ENCODE results near the gene CDH12. TPM values are rescaled to one million over a fixed set of nuclear protein-coding genes. Genes with fewer than 3 reads are reported as not detected.
"Not testable (repeated sequence)": the region's sequence is repeated elsewhere in the genome, so short reads cannot be mapped to it uniquely, and the experiment has no call there.

Gene CDH12
- total and polyA plus RNA-seq, 7 donors = 0.04 TPM; not detected in 6

DNA sequence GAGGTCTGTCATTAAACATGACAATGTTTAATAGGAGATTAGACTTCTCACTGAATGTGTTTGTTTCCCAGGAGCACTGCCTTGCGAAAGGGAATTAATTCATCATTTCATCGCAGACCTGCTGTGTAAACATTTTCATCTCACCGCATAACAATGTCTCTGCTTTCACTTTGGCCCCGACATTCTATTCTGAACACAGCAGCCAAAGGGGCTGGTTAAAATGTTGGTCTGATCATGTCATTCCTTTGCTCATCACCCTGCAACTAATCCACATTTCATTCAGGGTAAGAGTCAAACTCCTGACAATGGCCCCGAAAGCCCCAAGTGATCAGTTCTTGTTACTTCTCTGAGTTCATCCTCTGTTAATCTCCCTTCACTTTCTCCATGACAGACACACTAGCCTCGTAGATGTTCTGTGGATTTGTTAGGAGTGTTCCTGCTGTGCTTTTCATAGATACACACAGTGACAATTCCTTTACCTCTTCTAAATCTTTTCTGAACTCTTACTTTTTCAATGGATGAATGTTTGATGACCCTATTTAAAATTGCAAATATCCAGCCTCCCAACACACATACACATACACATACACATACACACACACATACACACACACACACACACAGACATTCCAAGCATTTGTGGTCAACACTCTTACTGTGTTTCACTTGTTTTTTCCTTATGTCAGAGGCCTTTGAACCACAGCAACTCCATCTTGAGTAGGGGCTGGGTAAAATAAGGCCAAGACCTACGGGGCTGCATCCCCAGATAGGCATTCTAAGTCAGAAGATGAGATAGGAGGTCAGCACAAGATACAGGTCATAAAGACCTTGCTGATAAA is 688.0 kb downstream of the CDH12 start:
- intact Hi-C loops (cut with DNase I); H3K4me3 ChIP-seq; H3K36me3 ChIP-seq; H3K27me3 ChIP-seq; DNase-seq; H3K9me3 ChIP-seq; H3K4me1 ChIP-seq; H3K27ac ChIP-seq: not testable (repeated sequence)
- WGBS, 2 donors = 63% methylated on average over 4 of the region's 7 CpGs

DNA sequence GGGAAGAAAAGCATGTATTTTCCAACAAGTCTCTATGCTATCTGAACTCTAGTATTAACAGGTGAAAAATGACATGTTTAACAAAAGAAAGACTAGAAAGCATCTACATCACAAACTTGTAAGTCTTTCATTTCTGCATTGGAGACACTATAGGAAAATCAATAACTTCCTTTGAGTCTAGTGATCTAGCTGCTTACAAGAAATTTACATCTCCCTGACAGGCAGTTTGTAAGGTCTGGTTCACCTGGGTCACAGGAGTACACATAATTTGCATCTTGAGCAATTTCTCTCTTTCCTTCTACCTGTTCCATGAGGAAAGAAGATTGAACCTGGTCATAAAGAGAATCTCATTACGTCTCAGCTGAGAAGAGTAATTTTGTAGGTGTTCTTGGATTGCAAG is 696.2 kb downstream of the CDH12 start:
- H3K27me3 ChIP-seq; intact Hi-C loops (cut with DNase I); H3K27ac ChIP-seq; H3K4me1 ChIP-seq; H3K36me3 ChIP-seq; DNase-seq; H3K9me3 ChIP-seq; H3K4me3 ChIP-seq: not testable (repeated sequence)
- WGBS, 2 donors = no CpG with 5 or more reads among the region's 1 CpG

DNA sequence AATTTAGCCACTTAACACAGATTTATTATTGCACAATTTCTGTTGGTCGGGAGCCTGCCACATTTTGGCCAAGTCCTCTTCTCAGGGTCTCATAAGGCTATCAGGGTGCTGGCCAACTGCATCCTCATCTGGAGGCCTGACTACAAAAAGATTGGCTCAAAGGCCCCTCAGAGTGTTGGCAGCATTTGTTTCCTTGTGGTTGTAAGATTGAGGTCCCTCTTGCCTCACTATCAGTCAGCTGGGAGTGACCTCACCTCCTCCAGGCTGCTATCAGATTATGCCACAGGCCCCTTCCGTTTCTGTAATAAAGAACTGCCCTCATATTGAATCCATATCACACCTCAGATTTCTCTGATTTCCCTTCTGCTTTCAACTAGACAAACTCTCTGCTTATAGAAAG is 698.4 kb downstream of the CDH12 start:
- H3K36me3 ChIP-seq; H3K4me3 ChIP-seq; H3K27me3 ChIP-seq; H3K9me3 ChIP-seq; H3K27ac ChIP-seq; DNase-seq; intact Hi-C loops (cut with DNase I); H3K4me1 ChIP-seq: not testable (repeated sequence)
- 50 to 66% methylated on average over 2 of the region's 2 CpGs for WGBS, 2 donors

DNA sequence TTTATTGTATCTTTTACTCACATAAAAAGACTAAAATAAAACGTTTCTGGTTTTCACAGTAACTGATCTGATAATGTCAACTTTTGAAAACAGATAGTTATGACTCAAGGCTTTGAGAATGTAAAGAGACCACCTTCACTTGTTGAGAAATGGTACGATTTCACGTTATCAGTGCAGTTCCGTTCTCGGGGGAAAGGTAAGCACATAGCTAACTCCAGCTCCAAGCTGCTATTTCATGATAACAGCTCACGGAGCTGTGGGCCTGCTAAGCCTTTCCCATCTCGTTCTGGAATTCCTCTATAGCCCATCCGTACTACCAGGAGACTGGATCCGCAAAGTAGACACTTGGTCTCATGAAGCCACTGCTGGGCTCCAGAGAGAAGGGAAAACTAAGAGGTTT is 701.3 kb downstream of the CDH12 start:
- H3K27me3 ChIP-seq; H3K36me3 ChIP-seq; DNase-seq; H3K27ac ChIP-seq; H3K4me1 ChIP-seq; H3K4me3 ChIP-seq; H3K9me3 ChIP-seq; intact Hi-C loops (cut with DNase I): not testable (repeated sequence)
- 57 to 65% methylated on average over 9 of the region's 9 CpGs for WGBS, 2 donors

DNA sequence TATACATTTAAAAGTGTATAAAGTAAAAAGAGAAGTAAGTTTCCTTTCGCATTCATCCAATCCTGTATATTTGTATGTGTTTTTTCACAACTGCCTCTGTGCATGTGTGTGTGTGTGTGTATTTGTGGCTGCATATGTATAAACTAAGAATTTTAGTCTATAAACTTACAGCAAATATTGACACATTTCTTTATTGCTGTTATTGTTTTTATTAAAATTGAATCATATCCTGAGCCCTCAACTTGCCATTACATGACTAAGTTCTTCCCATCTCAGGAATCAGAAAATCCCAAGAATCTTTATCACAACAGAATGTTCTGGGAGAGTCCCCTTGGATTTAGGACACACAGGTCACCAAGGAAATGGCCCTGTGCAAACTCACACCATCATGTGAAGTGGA is 712.7 kb downstream of the CDH12 start:
- H3K36me3 ChIP-seq; DNase-seq; intact Hi-C loops (cut with DNase I): not testable (repeated sequence)

DNA sequence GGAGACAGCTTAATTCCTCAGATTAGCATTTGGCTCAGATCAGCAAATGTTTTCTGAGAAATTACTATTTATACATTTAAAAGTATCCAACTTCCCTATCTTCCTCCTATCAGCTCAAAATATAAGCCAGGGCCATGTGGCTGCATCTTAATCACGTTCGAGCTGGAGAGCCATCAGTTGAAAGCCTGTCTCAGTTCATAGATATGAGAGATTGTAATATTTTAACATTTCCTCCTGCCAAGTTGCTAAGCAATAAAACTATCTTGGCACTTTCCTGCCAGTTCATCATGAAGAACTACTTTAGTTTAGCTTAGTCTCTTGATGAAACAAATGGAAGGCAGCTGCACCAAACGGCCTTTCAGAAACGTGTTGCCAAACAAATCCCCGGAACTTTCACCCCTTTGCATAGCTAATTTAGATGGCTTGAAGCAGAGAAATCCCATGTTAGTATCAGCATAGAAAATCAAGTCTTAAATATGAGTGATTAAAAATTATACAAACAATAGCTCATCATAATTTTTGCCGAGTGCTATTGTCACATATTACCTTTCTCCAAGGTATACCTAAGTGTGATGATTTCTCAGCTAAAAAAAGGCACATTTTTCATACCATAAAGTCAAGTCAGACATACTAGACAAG is 713.4 kb downstream of the CDH12 start:
- H3K27ac ChIP-seq; H3K4me3 ChIP-seq; H3K27me3 ChIP-seq; intact Hi-C loops (cut with DNase I); H3K9me3 ChIP-seq; H3K36me3 ChIP-seq; DNase-seq; H3K4me1 ChIP-seq: not testable (repeated sequence)
- WGBS, 2 donors = 37 to 59% methylated on average over 6 of the region's 6 CpGs

More for the DNA sequence above, 712.7 kb downstream of the CDH12 start:
- WGBS, 2 donors = 90 to 100% methylated on average over 1 of the region's 1 CpG
- H3K4me3 ChIP-seq, H3K27me3 ChIP-seq, H3K27ac ChIP-seq, H3K9me3 ChIP-seq, H3K4me1 ChIP-seq: not testable (repeated sequence)

DNA sequence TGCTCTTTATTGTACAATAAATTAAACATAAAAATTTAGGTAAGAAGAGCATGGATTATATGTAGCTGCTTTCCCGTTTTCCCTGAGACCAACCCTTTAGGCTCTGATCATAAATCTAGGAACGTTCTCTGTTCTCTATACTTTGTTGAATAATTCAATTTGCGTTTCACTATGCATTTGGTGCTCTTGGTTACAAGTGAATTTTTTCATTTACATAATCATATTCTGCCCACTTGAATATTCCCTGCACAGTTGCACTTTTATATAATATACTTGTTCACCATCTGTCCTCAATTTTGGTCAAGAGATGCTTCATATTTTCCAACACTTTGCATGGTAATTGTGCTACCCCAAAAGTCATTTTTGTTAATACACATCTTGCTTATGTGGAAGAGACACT is 741.8 kb downstream of the CDH12 start:
- no peak for TF ChIP-seq POLR2A (IDR thresholded peaks at IDR 0.05)
- TF ChIP-seq, protein P1, sequence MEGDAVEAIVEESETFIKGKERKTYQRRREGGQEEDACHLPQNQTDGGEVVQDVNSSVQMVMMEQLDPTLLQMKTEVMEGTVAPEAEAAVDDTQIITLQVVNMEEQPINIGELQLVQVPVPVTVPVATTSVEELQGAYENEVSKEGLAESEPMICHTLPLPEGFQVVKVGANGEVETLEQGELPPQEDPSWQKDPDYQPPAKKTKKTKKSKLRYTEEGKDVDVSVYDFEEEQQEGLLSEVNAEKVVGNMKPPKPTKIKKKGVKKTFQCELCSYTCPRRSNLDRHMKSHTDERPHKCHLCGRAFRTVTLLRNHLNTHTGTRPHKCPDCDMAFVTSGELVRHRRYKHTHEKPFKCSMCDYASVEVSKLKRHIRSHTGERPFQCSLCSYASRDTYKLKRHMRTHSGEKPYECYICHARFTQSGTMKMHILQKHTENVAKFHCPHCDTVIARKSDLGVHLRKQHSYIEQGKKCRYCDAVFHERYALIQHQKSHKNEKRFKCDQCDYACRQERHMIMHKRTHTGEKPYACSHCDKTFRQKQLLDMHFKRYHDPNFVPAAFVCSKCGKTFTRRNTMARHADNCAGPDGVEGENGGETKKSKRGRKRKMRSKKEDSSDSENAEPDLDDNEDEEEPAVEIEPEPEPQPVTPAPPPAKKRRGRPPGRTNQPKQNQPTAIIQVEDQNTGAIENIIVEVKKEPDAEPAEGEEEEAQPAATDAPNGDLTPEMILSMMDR (IDR thresholded peaks at IDR 0.05) = no peak
- TF ChIP-seq EP300 (IDR thresholded peaks at IDR 0.05) = no peak
- TF ChIP-seq POLR2AphosphoS5 (IDR thresholded peaks at IDR 0.05) = no peak
- Histone ChIP-seq H3K36me3 (no peaks in the 10 kb centered on the region), H3K4me3 (no peak overlapping the region), H3K9me3 (no peaks in the 10 kb centered on the region), H3K27me3 (no peaks in the 10 kb centered on the region), H3K27ac (no peak overlapping the region), H3K4me1 (no peaks in the 10 kb centered on the region)
- DNase-seq = no peak
- intact Hi-C loops (cut with DNase I) = no loop called here
- 71 to 88% methylated on average over 3 of the region's 3 CpGs for WGBS, 2 donors

DNA sequence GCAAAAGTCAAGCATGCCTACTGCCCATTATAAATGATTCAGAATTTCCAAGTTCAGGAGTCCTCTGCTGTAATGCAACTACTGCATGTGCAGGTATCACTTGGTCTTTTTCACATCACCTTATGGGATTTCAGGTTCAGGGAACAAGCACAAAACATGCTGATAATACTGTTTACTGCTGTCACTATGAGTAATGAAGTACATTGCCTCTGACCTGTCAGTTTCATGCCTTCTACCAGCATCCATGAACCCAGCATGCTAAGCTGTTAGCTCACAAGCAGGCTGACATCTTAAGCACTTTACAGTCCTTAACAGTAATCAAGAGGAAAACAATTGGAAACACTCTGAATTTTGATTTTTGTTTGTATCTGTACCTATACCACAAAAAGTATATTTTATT is 743.8 kb downstream of the CDH12 start:
- Histone ChIP-seq H3K4me1 (no peaks in the 10 kb centered on the region), H3K36me3 (no peaks in the 10 kb centered on the region), H3K4me3 (no peak overlapping the region), H3K9me3 (no peaks in the 10 kb centered on the region), H3K27ac (no peak overlapping the region), H3K27me3 (no peaks in the 10 kb centered on the region)
- TF ChIP-seq EP300 (IDR thresholded peaks at IDR 0.05) (no peak), POLR2AphosphoS5 (IDR thresholded peaks at IDR 0.05) (no peak), POLR2A (IDR thresholded peaks at IDR 0.05) (no peak)
- TF ChIP-seq, protein P1 (IDR thresholded peaks at IDR 0.05) = no peak
- DNase-seq = no peak
- intact Hi-C loops (cut with DNase I) = no loop called here
